Measurements from ENCODE around the gene BEST3.
"Not testable (repeated sequence)": the region's sequence is repeated elsewhere in the genome, so short reads cannot be mapped to it uniquely, and the experiment has no call there.

Gene BEST3

DNA sequence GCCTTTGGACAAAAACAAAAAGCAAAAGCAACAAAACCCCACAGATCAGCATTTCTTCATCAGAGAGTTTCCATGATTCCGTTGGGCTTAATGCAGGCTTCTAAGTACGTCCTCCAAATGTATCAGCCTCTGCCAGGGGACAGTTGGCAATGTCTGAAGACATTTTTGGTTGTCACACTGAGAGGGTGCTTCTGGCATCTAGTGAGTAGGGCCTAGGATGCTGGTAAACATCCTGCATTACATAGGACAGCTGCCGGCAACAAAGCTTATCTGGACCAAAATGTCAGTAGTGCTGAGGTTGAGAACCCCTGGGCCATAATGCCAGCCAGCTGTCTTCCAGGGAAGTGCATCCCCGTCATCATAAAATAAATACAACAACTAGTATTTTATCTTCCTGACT, 79.0 kb downstream of the BEST3 start:
- Histone ChIP-seq H3K36me3 (replicated peaks) (no peaks in the 10 kb centered on the region), H3K9me3 (no peaks in the 10 kb centered on the region), H3K4me1 (no peaks in the 10 kb centered on the region), H3K4me3 (no peak overlapping the region), H3K27me3 (ENCODE audit: low read depth) (no peaks in the 10 kb centered on the region)
- in situ Hi-C loops (cut with MboI; ENCODE audit: low sequenced_read_pairs): no loop called here
- DNase-seq (ENCODE audit: low spot score in 2 of 2): no peak

- Histone ChIP-seq H3K27me3 (ENCODE audit: low read depth) (no peaks in the 10 kb centered on the region), H3K9me3 (no peaks in the 10 kb centered on the region), H3K4me3 (no peak overlapping the region)
Observed at GRCh38 chr12:69619050-69619449, 80.1 kb downstream of the BEST3 start.

DNA sequence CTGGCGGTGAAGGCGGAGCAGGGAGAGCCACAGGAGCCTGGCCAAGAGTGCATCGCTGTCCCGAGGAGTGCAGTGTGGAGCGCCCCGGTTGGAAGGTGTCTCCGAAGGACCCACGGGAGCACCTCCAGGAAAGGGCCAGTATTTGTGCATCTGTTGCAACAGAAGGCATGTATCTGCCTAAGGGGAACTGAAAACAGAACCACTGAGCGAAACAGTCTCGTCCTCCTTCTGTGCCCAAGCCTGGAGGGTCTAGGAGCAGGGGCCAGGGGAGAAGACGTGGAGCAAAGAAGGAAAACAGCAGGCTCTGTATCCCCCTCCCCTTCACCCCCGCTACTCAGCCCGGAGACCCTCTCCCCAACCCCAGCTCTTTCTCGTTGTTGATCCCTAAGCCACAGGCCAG, 83.1 kb downstream of the BEST3 start:
- no peaks in the 10 kb centered on the region for H3K27me3 ChIP-seq (ENCODE audit: low read depth)
- no peaks in the 10 kb centered on the region for H3K36me3 ChIP-seq (replicated peaks)
- no peak for DNase-seq (ENCODE audit: low spot score in 2 of 2)
- in situ Hi-C loops (cut with MboI; ENCODE audit: low sequenced_read_pairs): no loop called here
- no peak overlapping the region for H3K4me3 ChIP-seq
- no peaks in the 10 kb centered on the region for H3K4me1 ChIP-seq
- no peaks in the 10 kb centered on the region for H3K9me3 ChIP-seq

More at GRCh38 chr12:69619050-69619449, 80.1 kb downstream of the BEST3 start:
- no peaks in the 10 kb centered on the region for H3K4me1 ChIP-seq
- no peak for DNase-seq (ENCODE audit: low spot score in 2 of 2)
- H3K36me3 ChIP-seq (replicated peaks): no peaks in the 10 kb centered on the region
- in situ Hi-C loops (cut with MboI; ENCODE audit: low sequenced_read_pairs): no loop called here

GRCh38 chr12:69613351-69613750, 85.8 kb downstream of the BEST3 start:
- Histone ChIP-seq H3K36me3 (replicated peaks) (no peaks in the 10 kb centered on the region), H3K27me3 (ENCODE audit: low read depth) (peaks cover 4% of the 10 kb centered on the region; the same call in 1 of the 2 replicates), H3K4me3 (no peak overlapping the region), H3K4me1 (no peaks in the 10 kb centered on the region), H3K9me3 (no peaks in the 10 kb centered on the region)
- in situ Hi-C loops (cut with MboI; ENCODE audit: low sequenced_read_pairs): no loop called here
- DNase-seq (ENCODE audit: low spot score in 2 of 2): no peak

DNA sequence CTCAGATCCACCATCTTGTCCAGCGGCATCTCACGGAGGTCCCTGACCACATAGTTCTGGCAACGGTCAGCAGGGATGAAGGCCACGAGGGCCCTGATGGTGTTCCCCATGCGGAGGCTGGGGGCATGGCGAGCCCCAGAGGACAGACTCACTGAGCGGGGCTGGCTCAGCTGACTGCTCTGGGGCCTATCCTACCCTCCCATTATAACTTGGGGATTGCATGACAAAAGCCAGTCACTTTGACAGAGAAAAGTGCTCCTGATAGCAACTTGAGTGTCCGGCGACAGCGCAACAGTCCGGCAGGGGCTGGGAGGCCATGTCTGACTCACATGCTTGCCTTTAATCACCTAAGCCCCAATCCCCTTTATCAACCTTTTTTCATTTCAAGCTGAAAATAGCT, 88.4 kb downstream of the BEST3 start, which contains the start of gene LRRC10:
Gene LRRC10 (minus strand): TSS at position 179 of the 400 bp plus-strand sequence. CDS start 69 bp downstream, at position 110.
- Histone ChIP-seq H3K4me1 (no peaks in the 10 kb centered on the region), H3K27me3 (ENCODE audit: low read depth) (peaks cover 4% of the 10 kb centered on the region; the same call in 1 of the 2 replicates), H3K9me3 (no peaks in the 10 kb centered on the region), H3K4me3 (no peak within 1 kb of the TSS), H3K36me3 (replicated peaks) (no peaks in the 10 kb centered on the region)
- no peak for DNase-seq (ENCODE audit: low spot score in 2 of 2)
- in situ Hi-C loops (cut with MboI; ENCODE audit: low sequenced_read_pairs): no loop called here

- no peaks in the 10 kb centered on the region for H3K36me3 ChIP-seq (replicated peaks)
- in situ Hi-C loops (cut with MboI; ENCODE audit: low sequenced_read_pairs): no loop called here
- no peak for DNase-seq (ENCODE audit: low spot score in 2 of 2)
- H3K27me3 ChIP-seq (ENCODE audit: low read depth): peaks cover 4% of the 10 kb centered on the region; the same call in 1 of the 2 replicates
- no peaks in the 10 kb centered on the region for H3K4me1 ChIP-seq
- H3K9me3 ChIP-seq: no peaks in the 10 kb centered on the region
- H3K4me3 ChIP-seq: no peak overlapping the region
Observed at GRCh38 chr12:69610126-69610525, 89.0 kb downstream of the BEST3 start.

- in situ Hi-C loops (cut with MboI; ENCODE audit: low sequenced_read_pairs): no loop called here
- Histone ChIP-seq H3K9me3 (no peaks in the 10 kb centered on the region), H3K36me3 (replicated peaks) (no peaks in the 10 kb centered on the region), H3K4me1 (no peaks in the 10 kb centered on the region), H3K4me3 (no peak overlapping the region), H3K27me3 (ENCODE audit: low read depth) (peaks cover 4% of the 10 kb centered on the region; the same call in 1 of the 2 replicates)
- no peak for DNase-seq (ENCODE audit: low spot score in 2 of 2)
Observed at GRCh38 chr12:69608114-69608513, 91.0 kb downstream of the BEST3 start.

DNA sequence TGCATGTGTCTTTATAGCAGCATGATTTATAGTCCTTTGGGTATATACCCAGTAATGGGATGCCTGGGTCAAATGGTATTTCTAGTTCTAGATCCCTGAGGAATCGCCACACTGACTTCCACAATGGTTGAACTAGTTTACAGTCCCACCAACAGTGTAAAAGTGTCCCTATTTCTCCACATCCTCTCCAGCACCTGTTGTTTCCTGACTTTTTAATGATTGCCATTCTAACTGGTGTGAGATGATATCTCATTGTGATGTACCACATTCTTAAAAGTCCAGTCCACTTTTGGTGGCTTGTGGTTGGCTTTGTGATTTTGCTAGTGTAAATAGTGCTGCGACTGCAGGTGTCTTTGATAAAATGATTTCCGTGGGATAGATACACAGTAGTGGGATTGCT, 94.8 kb downstream of the BEST3 start:
- in situ Hi-C loops (cut with MboI; ENCODE audit: low sequenced_read_pairs); H3K9me3 ChIP-seq; DNase-seq (ENCODE audit: low spot score in 2 of 2); H3K4me1 ChIP-seq; H3K27me3 ChIP-seq (ENCODE audit: low read depth); H3K4me3 ChIP-seq: not testable (repeated sequence)
- peaks cover 25% of the 10 kb centered on the region for H3K36me3 ChIP-seq (replicated peaks)

Measured in HAP-1 (cell line).